ENCODE results near the gene PFN3.

DNA sequence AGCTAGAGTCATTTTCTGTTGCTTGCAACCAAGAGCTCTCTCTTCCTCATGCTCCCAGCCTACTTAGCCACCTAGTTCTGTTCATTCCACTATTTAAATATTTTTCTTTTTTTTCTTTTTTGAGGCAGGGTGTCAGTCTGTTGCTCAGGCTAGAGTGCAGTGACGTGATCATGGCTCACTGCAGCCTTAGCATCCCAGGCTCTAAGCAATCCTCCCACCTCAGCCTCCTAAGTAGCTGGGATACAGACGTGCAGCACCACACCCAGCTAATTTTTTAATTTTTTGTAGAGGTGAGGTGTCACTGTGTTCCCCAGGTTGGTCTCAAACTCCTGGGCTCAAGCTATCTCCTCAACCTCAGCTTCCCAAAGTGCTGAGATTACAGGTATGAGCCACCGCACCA lies 14.0 kb upstream of the PFN3 start:
- TF ChIP-seq, protein P1, sequence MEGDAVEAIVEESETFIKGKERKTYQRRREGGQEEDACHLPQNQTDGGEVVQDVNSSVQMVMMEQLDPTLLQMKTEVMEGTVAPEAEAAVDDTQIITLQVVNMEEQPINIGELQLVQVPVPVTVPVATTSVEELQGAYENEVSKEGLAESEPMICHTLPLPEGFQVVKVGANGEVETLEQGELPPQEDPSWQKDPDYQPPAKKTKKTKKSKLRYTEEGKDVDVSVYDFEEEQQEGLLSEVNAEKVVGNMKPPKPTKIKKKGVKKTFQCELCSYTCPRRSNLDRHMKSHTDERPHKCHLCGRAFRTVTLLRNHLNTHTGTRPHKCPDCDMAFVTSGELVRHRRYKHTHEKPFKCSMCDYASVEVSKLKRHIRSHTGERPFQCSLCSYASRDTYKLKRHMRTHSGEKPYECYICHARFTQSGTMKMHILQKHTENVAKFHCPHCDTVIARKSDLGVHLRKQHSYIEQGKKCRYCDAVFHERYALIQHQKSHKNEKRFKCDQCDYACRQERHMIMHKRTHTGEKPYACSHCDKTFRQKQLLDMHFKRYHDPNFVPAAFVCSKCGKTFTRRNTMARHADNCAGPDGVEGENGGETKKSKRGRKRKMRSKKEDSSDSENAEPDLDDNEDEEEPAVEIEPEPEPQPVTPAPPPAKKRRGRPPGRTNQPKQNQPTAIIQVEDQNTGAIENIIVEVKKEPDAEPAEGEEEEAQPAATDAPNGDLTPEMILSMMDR (IDR thresholded peaks at IDR 0.05): no peak
- TF ChIP-seq POLR2A (IDR thresholded peaks at IDR 0.05): no peak
- no peak for TF ChIP-seq EP300 (IDR thresholded peaks at IDR 0.05)

All from gastroesophageal sphincter (tissue), 3 donors.